LHCN-M2 (cell line): ENCODE measurements around the gene SLC6A18. TPM values are rescaled to one million over a fixed set of nuclear protein-coding genes. Genes with fewer than 3 reads are reported as not detected.
A peak's percentile ranks its signal among the peaks of the same experiment; 100 is the strongest.
"Not testable (repeated sequence)": the region's sequence is repeated elsewhere in the genome, so short reads cannot be mapped to it uniquely, and the experiment has no call there.

ENCODE experiments used
- DNase-seq: peaks from one replicate; pipeline ENCODE4 v3.0.0-alpha.2; 2012; ENCODE audit warnings: low read depth
- total RNA-seq: library from RNA; depleted of rRNA; stranded (reverse); fragments of >200 nt; gene quantifications from 2 replicates; pipeline ENCODE4 v1.2.3, GENCODE V29; 2014

The SLC6A18 gene
- total RNA-seq, 1 experiment from 2014 or later = not detected

DNA sequence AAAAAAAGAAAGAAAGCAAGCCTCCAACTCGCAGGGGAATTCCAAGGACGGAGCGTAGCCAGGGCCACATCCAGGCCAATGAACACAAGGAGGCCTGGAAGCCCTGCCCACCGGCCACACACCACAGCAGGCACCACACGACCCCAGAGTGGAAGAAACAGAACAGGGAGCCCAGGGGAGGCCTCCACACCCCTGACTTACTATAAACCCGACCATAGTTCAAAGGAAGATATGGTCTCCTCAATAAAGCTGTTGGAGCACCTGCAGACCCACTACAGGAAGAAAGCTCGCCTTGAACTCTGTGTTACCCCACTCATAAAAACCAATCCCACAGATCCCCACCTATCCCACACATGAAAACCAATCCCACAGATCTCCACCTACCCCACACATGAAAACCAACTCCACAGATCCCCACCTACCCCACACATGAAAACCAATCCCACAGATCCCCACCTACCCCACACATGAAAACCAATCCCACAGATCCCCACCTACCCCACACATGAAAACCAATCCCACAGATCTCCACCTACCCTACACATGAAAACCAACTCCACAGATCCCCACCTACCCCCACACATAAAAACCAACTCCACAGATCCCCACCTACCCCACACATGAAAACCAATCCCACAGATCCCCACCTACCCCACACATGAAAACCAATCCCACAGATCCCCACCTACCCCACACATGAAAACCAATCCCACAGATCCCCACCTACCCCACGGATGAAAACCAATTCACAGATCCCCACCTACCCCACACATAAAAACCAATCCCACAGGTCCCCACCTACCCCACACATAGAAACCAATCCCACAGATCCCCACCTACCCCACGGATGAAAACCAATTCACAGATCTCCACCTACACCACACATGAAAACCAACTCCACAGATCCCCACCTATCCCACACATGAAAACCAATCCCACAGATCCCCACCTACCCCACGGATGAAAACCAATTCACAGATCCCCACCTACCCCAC is 50.5 kb downstream of the SLC6A18 start:
- not testable (repeated sequence) for DNase-seq

- DNase-seq = no peak
Measured at GRCh38 chr5:1276930-1277329, 51.7 kb downstream of the SLC6A18 start.

- DNase-seq = no peak
Measured at GRCh38 chr5:1277331-1277730, 52.1 kb downstream of the SLC6A18 start.

- no peak for DNase-seq
Measured at GRCh38 chr5:1277781-1278180, 52.6 kb downstream of the SLC6A18 start.

DNA sequence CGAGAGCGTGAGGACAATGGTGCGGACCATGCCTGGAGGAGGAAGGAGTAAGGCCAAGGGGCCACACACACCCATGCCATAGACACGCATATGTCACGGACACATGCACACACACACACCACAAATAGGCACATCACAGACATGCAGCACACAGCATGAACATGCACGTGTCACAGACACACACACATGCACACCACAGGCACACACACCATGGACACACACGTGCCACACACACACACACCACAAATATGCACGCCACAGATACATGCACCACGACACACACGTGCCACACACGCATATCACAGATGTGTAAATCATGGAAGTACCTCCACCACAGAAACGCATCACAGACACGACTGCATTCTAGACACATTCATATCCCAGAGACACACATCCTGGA is 53.0 kb downstream of the SLC6A18 start:
- no peak for DNase-seq

GRCh38 chr5:1278656-1279442 is 53.7 kb downstream of the SLC6A18 start:
- DNase-seq = peak; percentile 38

DNA sequence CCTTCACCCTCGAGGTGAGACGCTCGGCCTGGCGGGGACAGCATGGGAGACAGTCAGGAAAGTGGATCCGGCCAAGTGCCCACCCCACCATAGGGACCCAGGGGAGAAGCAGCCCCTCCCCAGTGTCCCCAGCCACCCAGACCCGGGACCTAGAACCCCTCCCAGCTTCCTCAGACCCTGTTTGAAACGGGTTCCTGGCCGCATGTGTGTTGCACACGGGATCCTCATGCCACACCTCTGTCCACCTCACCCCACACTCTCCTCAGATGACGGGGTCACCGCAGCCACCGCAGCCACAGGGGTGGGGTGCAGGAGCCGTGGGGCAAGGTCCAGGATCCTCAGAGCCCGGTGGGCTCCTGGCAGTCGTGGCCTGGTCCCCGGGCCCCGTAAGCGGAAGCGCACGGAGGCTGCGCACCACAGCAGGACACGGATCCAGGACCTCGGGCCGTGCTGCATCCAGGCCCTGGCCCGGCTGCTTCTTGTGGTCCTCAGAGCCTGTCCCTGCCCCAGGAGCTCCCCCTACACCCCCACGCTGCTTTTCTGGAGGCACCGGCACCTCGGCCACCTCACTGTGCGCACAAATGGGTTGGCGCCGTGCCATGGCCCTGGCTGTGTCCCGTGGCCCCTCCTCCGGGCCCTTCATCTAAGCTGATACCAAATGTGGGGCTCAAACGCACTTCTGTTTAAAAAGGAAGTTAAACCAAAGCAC is 54.4 kb downstream of the SLC6A18 start:
- no peak for DNase-seq

DNA sequence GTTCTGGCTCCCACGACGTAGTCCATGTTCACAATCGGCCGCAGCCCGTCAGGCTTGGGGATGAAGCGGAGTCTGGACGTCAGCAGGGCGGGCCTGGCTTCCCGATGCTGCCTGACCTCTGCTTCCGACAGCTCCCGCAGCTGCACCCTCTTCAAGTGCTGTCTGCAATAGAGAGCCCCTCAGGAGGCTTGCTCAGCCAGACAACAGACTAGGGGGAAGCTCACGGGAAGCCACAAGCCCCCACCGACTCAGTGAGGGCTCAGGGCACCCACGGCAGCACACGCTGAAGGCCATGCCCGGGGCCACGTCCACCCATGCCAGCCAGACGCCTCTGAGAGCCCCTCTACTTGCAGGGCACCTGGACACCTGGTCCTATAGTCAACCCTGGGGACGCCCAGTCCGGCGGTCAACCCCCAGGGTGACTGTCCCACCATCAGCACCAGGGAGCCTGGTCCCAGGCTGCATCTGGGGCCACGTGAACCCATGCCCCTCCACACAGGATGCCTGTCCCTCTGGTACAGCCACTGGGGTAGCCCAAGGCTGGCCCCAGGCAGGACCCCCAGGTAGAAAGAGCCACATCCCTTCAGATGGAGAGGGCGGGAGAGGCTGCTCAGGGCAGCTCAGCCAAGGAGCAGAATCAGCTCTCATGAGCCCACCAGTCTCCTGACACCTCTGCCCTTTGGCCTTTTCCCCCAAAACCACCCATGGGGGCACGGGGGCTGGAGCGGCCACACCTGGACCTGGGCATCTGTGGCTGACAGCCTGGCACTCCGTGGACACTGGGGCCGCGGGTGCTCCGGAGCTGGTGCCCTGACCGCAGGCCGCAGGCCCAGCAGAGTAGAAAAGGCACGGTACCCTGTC is 55.2 kb downstream of the SLC6A18 start:
- DNase-seq = peak; percentile 49

DNA sequence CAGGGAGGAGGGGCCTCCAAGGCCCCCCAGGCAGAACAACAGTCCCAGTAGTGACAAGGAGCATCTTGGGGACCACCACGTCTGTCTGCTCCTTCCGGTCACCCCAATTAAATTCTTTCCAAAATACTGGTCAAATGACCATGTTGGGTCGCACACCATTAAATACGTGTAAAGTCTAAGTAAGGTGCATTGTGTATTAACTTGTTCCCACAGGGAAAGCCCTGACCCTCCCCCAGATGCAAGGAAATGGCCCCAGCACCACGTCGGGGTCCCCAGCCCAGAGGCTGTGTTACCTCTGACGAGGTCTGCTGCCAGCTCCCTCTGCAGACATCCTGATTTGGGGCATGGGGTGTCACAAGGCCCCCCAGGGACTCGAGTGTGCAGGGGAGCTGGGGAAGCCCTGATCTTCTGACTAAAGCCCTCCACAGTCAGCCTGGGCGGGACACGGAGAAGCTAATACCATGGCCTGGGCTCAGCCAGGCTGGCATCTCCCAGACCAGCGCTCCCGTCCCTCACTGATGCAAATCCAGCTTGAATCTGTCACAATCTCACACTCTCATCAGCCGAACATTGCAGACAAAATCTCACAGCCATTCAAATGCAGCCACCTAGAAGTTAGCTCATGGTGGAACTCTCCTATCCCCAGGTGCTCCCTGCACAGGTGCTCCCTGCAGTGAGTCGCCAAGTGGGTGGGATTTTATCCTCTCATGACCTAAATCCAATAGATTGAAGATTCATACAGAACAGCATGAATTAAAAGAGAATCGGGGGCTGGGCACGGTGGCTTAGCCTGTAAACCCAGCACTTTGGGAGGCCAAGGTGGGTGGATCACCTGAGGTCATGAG is 56.1 kb downstream of the SLC6A18 start:
- no peak for DNase-seq

DNA sequence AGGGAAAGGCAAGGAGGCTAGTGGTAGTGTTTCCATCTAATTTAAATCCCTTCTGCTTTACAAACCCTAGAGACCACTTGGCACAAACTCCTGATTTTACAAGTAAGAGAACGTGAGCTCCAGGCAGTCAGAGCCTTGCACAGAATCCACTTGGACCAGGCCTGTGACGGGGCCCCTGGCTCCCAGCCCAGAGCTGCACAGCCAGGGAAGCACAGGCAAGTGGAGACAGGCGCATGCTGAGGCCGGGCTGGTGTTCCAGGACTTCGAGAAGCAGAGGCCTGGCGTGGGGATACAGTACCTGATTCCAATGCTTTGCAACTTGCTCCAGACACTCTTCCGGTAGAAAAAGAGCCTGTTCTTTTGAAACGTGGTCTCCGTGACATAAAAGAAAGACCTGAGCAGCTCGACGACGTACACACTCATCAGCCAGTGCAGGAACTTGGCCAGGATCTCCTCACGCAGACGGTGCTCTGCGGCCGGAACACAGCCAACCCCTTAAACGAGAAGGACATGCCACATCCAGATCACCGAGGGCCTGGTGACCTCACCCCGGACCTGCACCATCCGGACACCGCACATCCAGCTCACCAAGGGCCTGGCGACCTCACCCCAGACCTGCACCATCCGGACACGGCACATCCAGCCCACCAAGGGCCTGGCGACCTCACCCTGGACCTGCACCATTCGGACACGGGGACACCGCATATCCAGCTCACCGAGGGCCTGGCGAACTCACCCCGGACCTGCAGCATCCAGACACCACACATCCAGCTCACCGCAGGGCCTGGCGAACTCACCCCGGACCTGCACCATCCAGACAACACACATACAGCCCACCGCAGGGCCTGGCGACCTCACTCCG is 57.2 kb downstream of the SLC6A18 start:
- peak; percentile 52 for DNase-seq

DNA sequence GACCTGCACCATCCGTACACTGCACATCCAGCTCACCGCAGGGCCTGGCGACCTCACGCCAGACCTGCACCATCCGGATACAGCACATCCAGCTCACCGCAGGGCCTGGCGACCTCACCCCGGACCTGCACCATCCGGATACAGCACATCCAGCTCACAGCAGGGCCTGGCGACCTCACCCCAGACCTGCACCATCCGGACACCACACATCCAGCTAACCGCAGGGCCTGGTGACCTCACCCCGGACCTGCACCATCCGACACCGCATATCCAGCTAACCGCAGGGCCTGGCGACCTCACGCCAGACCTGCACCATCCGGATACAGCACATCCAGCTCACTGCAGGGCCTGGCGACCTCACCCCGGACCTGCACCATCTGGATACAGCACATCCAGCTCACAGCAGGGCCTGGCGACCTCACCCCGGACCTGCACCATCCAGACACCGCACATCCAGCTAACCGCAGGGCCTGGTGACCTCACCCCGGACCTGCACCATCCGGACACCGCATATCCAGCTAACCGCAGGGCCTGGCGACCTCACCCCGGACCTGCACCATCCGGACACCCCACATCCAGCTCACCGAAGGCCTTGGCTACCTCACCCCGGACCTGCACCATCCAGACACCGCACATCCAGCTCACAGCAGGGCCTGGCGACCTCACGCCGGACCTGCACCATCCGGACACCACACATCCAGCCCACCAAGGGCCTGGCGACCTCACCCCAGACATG is 58.0 kb downstream of the SLC6A18 start:
- not testable (repeated sequence) for DNase-seq

GRCh38 chr5:1283729-1284041 is 58.5 kb downstream of the SLC6A18 start:
- DNase-seq = not testable (repeated sequence)

DNA sequence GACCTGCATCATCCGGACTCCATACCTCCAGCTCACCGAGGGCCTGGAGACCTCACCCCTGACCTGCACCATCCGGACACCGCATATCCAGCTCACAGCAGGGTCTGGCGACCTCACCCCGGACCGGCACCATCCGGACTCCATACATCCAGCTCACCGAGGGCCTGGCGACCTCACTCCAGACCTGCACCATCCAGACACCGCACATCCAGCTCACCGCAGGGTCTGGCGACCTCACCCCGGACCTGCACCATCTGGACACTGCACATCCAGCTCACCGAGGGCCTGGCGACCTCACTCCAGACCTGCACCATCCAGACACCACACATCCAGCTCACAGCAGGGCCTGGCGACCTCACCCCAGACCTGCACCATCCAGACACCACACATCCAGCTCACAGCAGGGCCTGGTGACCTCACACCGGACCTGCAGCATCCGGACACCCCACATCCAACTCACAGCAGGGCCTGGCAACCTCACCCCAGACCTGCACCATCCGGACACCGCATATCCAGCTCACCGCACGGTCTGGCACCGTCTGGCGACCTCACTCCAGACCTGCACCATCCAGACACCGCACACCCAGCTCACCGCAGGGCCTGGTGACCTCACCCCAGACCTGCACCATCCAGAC is 59.3 kb downstream of the SLC6A18 start:
- not testable (repeated sequence) for DNase-seq

DNA sequence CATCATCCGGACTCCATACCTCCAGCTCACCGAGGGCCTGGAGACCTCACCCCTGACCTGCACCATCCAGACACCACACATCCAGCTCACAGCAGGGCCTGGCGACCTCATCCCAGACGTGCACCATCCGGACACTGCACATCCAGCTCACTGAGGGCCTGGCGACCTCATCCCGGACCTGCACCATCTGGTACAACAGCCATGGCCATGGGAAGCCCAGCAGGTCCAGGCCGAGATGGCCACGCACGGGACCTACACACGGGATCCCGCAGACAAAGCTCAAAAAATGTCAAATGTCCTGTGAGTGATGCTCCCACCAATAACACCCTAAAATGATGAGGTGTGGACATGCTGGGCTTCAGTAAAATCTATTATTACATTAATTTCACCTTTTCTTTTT is 60.0 kb downstream of the SLC6A18 start:
- no peak for DNase-seq

GRCh38 chr5:1285883-1286291 is 60.7 kb downstream of the SLC6A18 start:
- DNase-seq = no peak

GRCh38 chr5:1288439-1289335 is 63.5 kb downstream of the SLC6A18 start:
- DNase-seq = no peak

DNA sequence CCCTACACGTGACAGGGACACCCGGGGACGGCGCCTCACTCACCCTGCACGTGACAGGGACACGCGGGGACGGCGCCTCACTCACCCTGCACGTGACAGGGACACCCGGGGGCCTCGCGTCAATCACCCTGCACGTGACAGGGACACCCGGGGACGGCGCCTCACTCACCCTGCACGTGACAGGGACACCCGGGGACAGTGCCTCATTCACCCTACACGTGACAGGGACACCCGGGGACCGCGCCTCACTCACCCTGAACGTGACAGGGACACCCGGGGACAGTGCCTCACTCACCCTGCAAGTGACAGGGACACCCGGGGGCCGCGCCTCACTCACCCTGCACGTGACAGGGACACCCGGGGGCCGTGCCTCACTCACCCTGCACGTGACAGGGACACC is 64.4 kb downstream of the SLC6A18 start:
- not testable (repeated sequence) for DNase-seq
